Vein endothelial cell (primary cell): ENCODE results near the gene MSN. TPM values are rescaled to one million over a fixed set of nuclear protein-coding genes. Genes with fewer than 3 reads are reported as not detected.

Experiments
- total RNA-seq: library from RNA; depleted of rRNA; stranded (reverse); fragments of >200 nt; gene quantifications from 2 replicates; pipeline ENCODE4 v1.2.3, GENCODE V29; 2012

MSN gene
- 876 and 965 TPM in 2 replicates for total RNA-seq

GRCh38 chrX:65667503-65668376 is at the start of gene MSN:
MSN (plus strand) TSS chrX:65667654; CDS start chrX:65667842, 188 bp downstream.

Other genes starting within 250 kb of the MSN start
- 18.0 and 21.5 TPM in 2 replicates for gene LAS1L, start 132.9 kb upstream of the MSN start, total RNA-seq